HG02852 (cell line): ENCODE data around the gene THSD8.
"Not testable (repeated sequence)": the region's sequence is repeated elsewhere in the genome, so short reads cannot be mapped to it uniquely, and the experiment has no call there.

Experiments used
- ATAC-seq: cut with Tn5 transposase; IDR thresholded peaks from one replicate; pipeline ENCODE4 v1.9.1; 2021; ENCODE audit warnings: mild to moderate bottlenecking, moderate library complexity; ENCODE audit not compliant: unreplicated experiment

The THSD8 gene

GRCh38 chr19:12821761-12822160 is 19.9 kb downstream of the THSD8 start:
- ATAC-seq = no peak

- ATAC-seq = no peak
These were observed 23.6 kb downstream of the THSD8 start for GRCh38 chr19:12825254-12826131.

GRCh38 chr19:12828494-12828893 is 26.6 kb downstream of the THSD8 start:
- no peak for ATAC-seq

GRCh38 chr19:12833418-12833737 is 31.5 kb downstream of the THSD8 start:
- no peak for ATAC-seq

- no peak for ATAC-seq
These were observed 32.1 kb downstream of the THSD8 start for GRCh38 chr19:12833738-12834565.

GRCh38 chr19:12834566-12834943 is 32.7 kb downstream of the THSD8 start, which contains the start of gene RTBDN:
Gene RTBDN, minus strand, starts transcription at chr19:12834579. Its CDS starts 4,600 bp downstream, at chr19:12829979.
- no peak for ATAC-seq

- no peak for ATAC-seq
These were observed 33.3 kb downstream of the THSD8 start for GRCh38 chr19:12834976-12835757.

- no peak for ATAC-seq
These were observed 34.6 kb downstream of the THSD8 start for GRCh38 chr19:12836529-12836863.

GRCh38 chr19:12837225-12837624 is 35.4 kb downstream of the THSD8 start:
- ATAC-seq = no peak

- ATAC-seq = no peak
These were observed 36.5 kb downstream of the THSD8 start, which contains the start of gene MAST1 for GRCh38 chr19:12838182-12838885. Gene MAST1, plus strand, starts transcription at chr19:12838515. Its CDS starts 58 bp downstream, at chr19:12838573.

- no peak for ATAC-seq
These were observed 37.3 kb downstream of the THSD8 start for GRCh38 chr19:12838886-12839756.

- ATAC-seq = no peak
These were observed 38.5 kb downstream of the THSD8 start for GRCh38 chr19:12840091-12841079.

- ATAC-seq = no peak
These were observed 39.2 kb downstream of the THSD8 start for GRCh38 chr19:12841094-12841493.

GRCh38 chr19:12842511-12842910 is 40.6 kb downstream of the THSD8 start:
- ATAC-seq = no peak

GRCh38 chr19:12843328-12843727 is 41.5 kb downstream of the THSD8 start:
- ATAC-seq = no peak

- no peak for ATAC-seq
These were observed 42.3 kb downstream of the THSD8 start for GRCh38 chr19:12843999-12844732.

- ATAC-seq = not testable (repeated sequence)
These were observed 44.7 kb downstream of the THSD8 start for GRCh38 chr19:12846613-12847012.
